ENCODE measurements around the gene GLIS2.

GLIS2 gene

DNA sequence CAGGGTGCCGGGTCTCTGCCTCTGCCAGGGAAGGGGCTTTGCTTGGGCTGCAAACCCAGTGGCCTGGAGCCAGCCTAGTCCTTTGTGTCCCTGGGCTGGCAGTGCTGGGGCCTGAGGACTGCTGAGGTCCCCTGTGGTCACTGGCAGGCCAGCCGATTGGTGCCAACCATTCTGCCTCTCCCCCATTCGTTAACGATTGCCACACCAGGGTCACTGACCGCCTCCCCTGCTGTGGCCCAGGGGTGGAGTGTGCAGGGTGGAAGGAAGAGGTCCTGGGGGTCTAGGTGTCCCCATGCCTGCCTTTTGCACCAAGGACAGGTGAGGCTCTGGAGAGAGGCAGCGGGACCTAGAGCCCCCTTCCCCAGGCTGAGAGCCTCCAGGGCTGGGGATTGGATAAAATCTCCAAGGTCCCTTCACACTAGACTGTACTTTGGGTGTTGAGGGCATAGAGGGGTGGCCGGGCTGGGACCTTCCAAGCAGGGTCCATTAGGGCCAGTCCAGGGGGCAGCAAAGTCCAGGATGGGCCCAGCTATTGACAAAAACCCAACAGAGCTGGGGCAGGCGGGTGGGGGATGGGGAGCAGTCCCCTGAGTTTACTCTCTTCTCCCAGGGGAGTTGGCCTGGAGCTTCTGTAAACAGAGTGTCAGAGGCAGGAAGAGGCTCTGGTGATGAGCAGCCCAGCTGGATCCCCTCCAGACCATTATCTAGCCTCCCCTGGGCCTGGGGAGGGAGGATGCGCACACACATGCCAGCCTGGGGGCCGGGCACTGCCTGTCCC is 56.9 kb downstream of the GLIS2 start:
- peak; percentile 23 for DNase-seq

DNA sequence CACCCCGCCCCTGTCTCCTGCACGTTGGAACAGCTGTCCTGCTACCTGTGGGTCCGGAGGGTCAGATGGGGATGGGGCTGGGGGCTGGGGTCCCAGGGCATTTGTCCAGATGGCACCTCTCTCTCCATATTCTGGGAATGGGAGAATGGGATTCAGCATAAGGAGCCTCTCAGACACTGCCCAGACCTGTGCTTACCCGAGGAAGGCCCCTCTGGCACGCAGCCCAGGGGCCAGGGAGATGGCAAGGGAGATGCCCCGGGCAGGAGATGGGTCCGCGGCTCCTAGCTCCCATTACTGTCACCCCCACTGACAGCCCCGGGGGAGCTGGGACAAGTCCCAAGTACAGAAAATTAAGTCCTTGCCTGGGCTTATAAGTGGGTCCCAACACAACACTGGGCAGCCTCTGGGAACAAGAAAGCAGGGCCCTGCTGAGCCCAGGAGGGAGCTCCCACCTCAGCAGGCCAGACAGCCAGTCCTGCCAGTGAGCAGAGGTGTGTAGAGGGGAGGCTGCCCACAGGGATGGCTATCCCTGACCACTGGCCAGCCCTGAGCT is 57.6 kb downstream of the GLIS2 start:
- DNase-seq: no peak

DNA sequence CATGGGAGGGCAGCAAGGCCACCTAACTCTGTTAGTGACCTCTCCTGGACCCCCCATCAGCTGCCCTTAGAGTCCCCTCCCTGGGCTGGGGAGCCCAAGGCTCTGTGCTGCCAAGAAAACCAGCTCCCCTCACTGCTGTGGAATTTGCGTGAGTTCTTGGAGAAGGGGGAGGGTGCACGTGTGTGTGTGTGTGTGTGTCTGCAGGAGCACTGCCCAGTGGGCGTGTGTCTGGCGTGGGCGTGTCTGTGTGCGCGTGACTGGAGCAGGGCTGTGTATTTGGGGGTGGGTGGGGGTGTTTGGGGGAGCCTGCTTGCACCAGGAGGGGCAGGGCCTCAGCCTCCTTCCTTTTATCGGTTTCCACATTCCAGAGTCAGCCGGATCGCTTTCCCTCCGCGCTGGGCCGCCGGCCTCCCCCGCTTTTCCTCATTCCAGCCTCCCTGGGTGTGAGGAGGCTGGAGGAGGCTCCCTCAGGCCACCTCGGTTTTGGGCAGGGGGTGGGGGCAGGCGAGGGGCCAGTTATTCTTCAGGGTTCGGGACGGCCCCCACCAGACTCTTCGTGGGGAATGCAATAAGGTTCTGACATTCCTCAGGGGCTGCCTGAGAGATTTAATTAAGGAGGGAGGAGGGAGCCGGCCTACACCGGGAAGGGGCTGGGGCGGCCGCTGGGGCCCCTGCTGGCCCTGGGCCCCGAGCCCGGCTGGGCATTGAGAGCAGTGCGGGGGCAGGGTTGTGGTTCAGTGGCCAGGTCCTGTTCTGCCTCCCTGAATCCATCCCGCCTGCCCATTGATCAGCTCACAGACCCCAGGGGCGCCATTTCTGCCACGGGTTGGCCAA is 58.3 kb downstream of the GLIS2 start:
- no peak for DNase-seq

DNA sequence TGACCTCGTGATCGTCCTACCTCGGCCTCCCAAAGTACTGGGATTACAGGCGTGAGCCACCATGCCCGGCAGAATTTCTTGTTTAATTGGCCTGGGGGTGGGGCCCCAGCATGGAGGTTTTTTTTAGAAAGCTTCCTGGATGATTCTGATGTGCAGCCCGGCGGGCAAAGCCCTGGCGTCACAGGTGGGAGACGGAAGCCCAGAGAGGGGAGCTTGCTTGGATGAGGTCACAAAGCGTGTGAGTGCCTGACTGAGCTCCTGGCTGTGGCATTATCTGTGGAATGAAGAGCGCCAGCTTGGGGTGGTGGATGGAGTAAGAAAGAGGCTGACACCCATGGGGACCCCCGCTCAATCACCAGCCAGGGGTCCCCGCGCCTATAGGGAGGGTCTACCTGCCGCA is 59.9 kb downstream of the GLIS2 start:
- DNase-seq: no peak

DNA sequence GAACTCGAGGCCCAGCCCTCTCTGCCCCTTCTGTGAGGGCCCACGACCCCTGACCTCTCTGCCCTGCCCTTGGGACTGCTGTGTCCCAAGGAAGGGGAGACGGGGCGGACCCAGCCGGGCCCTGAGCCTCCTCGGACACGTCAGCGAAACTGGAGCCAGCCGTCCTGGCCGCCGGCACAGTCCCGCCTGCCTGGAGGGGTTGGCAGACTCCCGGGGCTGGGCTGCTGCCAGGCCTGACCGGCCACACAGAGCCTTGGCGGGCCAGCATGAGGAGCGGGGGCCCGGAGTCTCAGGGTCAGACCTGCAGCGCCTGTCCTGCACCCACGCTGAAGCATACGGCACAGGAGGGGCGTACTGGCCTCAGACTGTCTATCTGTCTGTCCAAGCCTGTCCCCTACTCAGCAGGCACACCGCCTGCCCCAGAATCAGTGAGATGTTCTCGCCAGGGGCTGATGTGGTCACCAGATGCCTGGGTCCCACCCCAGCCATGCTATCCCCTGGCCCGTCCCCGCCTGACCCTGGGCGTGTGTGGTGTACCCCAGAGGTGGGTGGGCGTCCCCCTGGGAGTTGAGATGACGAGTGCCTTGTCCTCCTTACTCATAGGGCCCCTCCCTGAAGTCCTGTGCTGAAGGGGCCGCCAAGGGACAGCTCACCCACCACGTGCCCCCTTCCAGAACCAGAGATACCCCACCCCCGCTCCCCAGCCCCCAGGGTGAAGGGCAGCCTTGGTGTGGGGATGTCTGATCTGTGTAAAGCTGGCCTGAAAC is 60.4 kb downstream of the GLIS2 start:
- DNase-seq: no peak

DNA sequence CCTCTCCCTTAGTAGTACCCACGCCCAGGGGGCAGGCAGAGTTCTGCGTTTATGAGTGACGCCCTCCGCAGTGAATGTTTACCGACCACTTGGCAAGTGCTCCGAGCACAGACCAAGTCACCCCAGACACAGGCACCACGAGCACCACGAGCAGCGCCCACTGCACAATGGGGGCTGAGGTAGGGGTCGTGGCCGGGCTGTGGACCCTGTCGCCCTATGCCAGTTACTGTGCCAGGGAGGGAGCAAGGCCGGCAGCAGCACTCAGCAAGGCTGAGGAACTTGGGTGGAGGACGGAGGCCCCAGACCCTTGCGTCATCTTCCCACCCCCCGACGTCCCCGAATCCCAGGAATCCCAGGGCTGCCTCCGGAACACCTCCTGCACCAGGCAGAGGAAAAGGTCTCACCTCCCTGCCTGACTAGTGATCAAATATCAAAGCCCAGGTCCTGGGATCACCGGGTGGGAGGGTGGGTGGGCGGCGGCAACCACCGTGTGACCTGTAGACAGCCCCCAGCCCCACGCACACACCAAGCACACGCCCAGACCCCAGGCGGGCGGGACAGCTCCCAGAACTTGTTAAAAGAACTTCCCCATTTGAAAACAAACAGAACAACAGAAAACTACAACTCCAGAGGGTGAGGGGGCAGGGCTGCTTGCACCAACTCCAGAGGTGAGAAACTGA is 61.2 kb downstream of the GLIS2 start:
- DNase-seq: no peak

DNA sequence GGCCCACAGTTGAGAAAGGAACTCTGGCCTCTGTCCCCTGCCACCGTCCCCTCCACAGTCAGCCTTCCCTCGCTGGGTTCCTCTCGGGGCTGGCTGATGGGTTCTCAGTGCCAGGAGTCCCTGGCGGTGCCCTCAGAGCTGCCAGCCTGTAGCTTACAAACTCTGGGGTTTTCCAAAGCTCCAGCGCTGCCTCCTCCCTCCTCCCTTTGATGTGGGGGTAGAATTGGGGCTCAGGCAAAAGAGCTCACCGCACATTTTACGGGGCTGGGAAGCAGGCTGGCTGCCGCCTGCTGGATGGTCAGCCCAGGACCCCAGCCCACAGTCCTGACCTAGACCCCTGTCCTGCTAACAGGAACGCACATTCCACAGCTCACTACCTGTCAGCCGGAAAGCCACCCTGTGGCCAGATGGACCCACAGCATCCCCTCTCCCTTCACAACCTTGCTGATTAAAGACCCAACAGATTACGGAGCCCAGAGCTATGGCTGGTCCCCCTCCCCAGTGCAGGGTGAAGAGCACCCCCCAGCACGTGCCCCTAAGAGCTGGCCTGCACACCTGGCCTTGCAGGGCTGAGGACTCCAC is 61.8 kb downstream of the GLIS2 start:
- no peak for DNase-seq

DNA sequence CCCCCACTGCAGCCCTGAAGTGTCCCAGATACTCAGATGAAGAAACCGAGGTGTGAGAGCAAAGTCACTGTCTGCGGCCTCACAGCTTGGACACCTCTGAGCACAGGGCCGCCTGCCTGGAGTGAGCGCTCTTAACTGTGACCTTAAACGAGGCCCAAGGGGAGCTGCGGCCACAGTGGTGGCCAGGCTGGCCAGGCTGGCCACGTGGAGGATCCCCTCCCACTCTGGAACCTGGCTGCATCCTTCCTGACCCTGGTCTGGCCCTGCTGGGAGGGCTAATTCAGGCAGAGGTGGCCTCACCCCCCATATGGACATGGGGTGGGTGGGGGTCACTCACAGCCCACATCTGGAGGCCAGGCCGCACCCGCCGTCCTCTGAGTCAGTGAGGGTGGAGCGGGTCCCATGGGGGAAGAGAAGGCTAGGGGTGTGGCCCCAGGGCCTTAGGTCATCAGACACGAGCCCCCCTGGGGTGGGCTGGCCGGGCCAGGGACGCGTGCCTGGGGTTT is 62.3 kb downstream of the GLIS2 start:
- DNase-seq: no peak

DNA sequence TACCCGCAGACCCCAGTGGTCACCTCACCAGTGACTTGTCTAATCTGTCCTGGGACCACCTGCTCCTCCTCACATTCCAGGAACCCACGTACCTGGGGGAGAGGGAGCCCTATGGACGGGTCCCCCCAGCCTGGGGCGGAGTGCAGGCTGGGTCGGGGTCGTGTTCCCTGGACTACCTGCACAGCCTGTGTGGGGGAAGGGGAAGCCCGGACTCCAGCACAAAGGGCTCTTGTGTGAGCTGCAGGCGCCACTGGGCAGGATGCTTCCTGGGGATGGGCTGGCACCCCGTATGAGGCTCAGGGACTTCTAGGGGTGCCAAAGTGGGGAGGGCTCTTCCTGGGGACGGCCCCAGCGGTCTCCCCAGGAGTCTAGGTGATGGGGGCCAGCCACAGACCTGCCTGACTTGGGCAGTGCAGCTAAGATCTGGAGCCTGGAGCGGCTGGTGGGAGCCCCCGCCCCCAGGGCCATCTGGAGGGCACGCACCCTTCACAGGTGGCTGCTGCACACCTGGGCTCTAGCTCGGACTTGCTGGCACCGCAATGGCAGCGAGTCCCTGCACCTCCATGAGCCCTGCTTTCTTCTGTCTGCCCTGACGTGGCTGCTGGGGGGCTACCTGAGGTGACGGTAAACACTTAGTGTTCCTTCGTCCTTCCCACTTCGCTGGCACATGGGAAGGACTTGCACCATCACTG is 63.3 kb downstream of the GLIS2 start:
- DNase-seq: no peak

DNA sequence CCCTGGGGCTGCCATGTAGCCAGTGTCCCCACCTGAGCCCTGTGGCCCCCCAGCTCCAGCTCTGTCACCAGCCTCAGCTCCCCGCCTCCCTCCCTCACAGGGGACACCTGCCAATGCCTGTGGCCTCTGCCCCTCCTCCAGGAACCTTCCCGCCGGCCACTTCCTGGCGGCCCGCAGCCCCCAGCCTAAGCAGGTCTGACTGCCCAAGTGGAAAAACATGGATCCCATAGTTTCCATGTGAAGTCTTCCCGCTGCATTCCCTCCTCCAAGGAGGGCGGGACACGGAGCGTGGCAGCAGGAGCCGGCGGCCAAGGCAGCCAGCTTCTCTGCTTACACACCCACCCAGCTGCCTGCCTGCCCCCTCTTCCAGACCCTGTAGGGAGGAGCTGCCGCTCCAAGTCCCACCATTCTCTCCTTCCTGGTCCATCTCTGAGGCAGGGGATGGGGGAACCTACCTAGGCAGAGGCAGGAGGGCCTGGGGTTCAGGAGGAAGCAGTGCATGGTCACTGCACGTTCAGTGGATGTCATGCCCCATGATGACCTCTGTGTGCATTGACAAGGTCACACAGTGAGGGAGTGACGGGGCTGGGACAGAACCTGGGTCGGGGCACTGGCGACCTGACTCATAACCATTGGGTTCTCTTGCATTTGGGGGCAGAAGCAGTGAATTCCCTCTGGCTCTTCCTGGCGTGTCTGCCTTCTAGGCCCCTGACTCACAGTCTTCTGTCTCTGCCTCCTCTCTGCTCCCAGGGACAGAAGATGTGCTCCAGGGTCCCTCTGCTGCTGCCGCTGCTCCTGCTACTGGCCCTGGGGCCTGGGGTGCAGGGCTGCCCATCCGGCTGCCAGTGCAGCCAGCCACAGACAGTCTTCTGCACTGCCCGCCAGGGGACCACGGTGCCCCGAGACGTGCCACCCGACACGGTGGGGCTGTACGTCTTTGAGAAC is 64.5 kb downstream of the GLIS2 start:
- no peak for DNase-seq

DNA sequence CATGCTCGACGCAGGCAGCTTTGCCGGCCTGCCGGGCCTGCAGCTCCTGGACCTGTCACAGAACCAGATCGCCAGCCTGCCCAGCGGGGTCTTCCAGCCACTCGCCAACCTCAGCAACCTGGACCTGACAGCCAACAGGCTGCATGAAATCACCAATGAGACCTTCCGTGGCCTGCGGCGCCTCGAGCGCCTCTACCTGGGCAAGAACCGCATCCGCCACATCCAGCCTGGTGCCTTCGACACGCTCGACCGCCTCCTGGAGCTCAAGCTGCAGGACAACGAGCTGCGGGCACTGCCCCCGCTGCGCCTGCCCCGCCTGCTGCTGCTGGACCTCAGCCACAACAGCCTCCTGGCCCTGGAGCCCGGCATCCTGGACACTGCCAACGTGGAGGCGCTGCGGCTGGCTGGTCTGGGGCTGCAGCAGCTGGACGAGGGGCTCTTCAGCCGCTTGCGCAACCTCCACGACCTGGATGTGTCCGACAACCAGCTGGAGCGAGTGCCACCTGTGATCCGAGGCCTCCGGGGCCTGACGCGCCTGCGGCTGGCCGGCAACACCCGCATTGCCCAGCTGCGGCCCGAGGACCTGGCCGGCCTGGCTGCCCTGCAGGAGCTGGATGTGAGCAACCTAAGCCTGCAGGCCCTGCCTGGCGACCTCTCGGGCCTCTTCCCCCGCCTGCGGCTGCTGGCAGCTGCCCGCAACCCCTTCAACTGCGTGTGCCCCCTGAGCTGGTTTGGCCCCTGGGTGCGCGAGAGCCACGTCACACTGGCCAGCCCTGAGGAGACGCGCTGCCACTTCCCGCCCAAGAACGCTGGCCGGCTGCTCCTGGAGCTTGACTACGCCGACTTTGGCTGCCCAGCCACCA is 65.4 kb downstream of the GLIS2 start:
- no peak for DNase-seq

DNA sequence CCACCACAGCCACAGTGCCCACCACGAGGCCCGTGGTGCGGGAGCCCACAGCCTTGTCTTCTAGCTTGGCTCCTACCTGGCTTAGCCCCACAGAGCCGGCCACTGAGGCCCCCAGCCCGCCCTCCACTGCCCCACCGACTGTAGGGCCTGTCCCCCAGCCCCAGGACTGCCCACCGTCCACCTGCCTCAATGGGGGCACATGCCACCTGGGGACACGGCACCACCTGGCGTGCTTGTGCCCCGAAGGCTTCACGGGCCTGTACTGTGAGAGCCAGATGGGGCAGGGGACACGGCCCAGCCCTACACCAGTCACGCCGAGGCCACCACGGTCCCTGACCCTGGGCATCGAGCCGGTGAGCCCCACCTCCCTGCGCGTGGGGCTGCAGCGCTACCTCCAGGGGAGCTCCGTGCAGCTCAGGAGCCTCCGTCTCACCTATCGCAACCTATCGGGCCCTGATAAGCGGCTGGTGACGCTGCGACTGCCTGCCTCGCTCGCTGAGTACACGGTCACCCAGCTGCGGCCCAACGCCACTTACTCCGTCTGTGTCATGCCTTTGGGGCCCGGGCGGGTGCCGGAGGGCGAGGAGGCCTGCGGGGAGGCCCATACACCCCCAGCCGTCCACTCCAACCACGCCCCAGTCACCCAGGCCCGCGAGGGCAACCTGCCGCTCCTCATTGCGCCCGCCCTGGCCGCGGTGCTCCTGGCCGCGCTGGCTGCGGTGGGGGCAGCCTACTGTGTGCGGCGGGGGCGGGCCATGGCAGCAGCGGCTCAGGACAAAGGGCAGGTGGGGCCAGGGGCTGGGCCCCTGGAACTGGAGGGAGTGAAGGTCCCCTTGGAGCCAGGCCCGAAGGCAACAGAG is 66.3 kb downstream of the GLIS2 start:
- no peak for DNase-seq

DNA sequence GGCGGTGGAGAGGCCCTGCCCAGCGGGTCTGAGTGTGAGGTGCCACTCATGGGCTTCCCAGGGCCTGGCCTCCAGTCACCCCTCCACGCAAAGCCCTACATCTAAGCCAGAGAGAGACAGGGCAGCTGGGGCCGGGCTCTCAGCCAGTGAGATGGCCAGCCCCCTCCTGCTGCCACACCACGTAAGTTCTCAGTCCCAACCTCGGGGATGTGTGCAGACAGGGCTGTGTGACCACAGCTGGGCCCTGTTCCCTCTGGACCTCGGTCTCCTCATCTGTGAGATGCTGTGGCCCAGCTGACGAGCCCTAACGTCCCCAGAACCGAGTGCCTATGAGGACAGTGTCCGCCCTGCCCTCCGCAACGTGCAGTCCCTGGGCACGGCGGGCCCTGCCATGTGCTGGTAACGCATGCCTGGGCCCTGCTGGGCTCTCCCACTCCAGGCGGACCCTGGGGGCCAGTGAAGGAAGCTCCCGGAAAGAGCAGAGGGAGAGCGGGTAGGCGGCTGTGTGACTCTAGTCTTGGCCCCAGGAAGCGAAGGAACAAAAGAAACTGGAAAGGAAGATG is 67.0 kb downstream of the GLIS2 start:
- DNase-seq: no peak

DNA sequence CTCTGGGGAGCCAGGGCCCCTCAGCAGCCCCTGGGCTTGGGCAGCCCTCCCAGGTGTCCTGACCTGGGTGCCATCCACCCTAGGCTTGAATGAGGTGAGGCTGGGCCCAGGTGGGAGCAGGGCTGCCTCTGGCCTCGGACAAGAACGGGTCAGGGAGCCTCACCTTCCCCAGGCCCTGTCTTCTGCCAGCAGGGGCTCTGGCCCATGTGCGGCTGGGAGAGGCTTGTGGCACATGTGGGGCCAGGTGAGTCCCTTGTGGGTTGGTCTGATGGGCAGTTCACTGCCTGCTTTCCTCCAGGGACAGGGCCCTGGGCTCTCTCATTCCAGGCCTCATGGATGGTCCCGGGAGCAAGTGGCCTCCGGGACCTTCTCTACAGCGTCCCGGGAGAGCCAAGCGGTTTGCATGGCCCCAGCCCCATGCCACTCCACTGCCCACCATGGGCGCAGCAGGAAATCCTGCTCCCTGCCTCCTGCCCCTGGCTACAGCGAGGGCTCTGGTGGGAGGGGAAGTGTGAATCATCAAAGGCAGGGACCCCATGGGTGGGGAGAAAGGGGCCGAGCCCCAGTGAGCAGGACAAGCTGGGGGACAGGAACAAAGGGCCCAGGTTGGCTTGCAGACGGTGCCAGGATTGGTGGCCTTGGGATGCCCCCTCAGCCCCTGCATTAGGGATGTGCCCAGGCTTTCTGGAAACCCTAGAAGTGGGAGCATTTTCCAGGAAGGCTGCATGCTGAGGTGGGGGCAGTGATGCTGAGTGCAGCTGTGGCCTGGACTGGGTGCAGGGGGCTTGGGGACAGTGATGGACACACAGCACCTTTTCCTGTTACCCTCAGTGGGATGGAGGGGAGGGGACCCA is 68.0 kb downstream of the GLIS2 start:
- DNase-seq: no peak

DNA sequence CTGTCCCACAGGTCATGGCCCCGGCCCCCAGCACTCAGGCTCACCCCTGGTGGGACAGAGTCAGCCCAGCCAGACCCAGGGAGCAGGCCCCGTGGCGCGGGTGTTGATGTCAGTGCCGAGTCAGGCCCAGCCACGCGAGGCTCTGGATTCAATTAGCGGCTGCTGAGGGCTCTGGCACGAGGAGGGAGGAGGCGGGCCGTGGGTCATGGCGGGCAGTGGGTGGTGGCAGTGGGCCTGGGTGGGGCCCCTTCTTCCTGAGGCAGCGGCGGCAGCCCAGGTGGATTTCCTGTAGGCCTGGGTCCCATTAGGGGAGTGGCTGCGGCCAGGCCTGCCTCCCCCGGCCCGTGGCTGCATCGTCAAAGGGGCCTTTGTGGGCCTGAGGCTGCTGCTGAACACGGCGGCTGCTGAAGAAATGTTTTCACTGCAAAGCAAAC is 68.7 kb downstream of the GLIS2 start:
- DNase-seq: no peak

DNA sequence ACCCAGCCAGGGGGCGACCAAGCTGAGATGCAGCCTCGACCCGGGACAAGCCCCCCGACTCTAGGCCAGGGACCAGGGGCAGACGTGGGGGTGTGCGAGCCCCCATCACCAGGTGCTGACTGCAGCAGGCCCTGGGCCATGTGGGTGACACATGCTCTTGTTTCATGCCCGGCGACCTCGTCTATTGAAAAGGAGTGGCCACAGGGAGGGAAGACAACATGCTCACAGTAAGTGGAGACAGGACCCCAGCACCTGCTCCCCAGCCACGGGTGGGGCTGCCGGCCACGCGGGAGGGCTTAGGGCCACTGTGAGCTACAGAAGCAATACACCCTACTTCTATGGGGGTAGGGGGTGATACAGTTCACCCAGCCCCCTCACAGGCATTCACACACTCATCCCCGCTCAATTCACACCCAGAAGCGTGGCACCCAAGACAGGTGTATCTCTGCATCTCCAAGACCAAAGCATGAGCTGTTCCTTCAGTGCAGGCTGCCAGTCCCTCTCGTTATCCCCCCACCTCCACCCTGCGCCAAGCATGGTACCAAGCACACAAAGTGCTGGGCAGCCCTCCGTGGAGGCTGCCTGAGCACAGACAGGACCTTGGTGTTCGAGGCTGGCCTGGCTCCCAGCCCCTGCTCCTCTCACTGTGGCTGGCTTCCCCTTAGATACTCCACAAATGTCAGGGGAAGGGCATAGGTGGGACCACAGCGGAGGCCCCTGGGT is 69.4 kb downstream of the GLIS2 start:
- DNase-seq: no peak
